ENCODE measurements around the gene HTRA3.
"Not testable (repeated sequence)": the region's sequence is repeated elsewhere in the genome, so short reads cannot be mapped to it uniquely, and the experiment has no call there.

The HTRA3 gene

DNA sequence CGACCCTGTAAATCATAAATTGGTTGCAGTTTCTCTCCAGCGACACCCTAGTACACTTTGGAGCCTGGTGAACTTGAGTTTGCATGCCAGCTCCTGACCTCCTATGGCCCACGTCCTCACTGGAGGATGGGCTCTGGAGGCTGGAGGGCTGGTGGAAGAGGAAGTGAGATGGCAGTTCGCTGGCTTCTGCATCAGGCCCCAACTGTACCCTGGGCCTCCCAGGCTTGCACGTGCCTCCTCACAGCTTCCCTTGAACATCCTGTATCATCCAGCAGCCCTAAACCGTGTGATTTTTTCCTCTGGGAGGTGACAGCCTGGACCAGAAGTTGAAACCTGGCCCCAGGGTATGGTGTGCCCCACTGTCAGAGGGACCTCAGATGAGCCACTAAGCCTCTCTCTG is 78.5 kb downstream of the HTRA3 start:
- peak; percentile 32 for DNase-seq

DNA sequence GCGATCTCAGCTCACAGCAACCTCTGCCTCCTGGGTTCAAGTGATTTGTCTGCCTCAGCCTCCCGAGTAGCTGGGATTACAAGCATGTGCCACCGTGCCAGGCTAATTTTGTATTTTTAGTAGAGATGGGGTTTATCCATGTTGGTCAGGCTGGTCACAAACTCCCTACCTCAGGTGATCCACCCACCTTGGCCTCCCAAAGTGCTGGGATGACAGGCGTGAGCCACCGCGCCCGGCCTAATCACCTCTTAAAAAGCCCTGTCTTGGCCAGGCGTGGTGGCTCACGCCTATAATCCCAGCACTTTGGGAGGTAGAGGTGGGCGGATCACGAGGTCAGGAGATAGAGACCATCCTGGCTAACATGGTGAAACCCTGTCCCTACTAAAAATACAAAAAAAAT is 79.7 kb downstream of the HTRA3 start:
- DNase-seq: not testable (repeated sequence)

DNA sequence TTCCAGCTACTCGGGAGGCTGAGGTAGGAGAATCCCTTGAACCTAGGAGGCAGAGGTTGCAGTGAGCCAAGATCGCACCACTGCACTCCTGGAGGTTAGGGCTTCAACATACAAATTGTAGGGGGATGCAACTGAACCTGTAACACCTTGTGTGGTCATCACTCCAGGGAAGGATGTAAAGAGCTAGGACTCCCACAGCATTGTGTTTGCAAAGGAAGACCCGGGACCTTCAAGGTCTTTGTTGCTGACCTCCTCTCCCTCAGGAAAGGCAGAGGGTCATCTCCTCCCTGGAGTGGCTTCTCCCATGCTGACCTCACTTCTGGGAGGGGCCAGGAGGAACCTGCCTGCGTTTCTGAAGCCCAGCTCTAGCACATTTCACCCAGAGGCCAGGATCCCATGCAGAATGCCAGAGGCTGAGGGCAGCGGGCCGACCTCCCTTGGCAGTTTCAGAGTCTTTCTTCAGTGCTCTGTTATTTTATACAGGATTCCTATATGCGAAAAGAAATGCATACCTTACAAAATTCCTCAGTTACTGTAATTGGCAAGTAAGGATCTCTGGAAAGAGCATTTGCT is 80.2 kb downstream of the HTRA3 start:
- no peak for DNase-seq

DNA sequence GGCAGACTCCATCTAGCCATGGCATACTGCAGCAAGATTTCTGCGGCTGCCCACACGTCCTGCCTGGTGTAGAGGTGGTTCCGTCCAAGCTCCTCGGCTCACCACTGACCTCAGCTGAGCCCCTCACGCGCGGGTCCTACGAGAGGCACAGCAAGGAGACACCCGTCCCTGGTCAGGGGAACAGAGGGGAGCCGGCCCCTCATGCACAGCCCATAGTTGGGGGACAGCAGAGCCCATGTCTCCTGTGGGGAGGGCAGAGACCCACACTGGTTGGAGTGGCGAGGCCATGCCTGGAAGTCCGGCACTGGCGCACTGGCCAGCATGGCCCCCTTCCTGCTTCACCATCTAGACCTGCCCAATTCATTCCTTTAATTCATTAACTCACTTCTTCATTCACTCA is 80.8 kb downstream of the HTRA3 start:
- no peak for DNase-seq

DNA sequence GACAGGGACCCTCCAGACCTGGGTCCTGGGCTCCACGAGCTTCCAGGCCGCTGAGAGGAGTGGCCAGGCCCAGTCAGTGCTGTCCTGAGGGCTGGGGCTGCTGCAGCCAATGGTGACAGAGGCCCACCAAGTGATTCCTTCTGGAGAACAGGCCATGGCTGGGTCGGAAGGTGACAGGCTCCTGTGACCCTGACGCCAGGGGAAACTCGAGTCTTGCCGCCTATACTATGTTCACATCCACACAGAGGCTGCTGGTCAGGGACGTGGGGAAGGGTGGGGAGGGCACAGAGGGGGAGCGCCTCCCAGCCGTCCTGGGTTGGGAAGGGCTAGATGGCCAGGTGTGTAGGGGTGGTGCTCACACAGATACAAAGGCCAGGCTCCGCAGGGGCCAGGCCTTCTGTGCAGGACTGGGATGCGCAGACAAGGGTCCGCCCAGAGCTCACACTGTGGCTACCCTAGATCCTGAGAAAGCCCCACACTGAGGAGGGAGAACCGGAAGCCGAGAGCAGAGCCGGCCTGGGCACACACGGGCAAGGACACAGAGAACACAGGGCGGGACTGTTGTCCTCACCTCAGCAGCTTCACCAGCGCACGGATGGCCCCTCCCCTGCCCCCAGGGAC is 81.4 kb downstream of the HTRA3 start:
- DNase-seq: no peak

DNA sequence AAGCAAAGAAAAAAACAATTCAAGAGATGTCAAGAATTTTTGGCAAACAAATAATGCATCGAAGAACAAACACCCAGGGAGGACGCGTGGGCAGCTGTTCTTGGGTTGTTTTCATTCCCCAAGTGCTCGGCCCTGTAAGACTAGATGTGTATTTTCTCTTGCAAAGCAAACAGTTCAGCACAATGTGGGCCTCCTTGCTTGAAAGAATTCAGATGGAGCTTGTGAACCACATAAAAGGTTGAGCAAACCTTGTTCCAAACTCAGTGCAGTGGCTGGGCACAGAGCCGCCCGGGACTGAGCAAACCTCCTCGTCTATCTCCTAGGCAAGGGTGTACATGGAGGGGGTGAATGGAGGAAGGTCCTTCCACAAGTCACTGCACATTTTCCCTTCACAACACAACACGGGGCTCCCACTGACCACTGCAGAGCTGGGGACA is 82.4 kb downstream of the HTRA3 start:
- DNase-seq: no peak

DNA sequence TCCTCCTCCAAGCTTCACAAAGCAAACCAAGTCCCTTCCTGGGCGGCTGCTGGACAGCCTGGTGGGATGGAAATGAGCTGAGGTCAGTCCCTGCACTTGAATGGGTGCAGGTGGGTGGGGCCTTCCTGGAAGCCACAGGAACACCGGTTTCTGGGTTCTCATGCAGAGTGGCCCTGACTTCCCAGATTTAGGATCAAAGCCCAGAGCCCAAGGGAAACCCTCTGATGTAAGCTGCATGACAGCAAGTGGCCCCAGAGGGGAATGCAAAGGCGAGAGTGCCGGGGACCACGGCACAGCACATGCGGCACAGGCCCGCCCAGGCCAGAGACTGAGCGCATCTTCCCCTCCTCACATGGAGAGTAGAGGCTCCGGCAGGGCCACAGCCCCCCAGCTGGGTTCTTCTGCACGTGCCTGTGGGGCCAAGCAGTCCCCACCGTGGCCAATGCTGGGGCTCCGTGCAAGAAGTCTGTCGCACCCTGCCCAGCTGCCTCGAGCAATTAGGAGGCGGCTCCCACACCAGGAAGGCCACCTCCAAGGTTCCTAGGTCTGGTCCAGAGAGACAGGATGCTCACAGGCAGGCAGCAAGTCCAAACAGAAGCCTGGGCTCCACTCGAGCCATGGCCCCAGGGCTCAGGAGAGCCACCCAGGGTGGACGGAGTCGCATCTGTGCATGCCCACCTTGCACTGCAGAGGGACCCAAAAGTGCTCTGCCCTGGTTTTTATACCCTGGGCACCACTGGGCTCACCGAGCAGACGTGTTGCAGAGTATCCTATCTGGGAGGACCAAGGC is 83.0 kb downstream of the HTRA3 start:
- no peak for DNase-seq

DNA sequence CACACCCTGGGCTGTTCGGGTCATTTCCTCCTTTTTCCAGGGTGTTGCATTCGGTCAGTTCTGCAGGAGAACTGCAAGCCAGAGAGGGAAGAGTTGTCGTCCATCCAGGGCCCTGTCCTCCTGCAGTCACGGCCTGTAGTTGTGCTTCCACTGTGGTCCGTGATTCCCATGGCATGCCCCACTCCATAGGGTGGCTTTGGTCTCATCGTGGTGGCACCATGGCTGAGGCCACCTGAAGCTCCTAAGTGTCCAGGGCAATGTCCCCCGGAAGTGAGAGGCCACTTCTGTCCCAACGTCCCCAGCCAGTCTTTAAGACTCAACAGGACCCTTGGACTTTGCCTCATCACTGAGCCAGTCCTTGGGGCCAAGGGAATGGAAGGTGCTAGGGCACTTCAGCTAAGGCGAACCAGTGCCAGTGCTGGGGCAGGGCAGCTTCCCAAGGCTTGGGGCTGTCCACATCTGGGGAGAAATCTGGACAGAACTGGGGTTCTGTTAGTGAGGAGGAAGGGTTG is 83.7 kb downstream of the HTRA3 start:
- DNase-seq: no peak

DNA sequence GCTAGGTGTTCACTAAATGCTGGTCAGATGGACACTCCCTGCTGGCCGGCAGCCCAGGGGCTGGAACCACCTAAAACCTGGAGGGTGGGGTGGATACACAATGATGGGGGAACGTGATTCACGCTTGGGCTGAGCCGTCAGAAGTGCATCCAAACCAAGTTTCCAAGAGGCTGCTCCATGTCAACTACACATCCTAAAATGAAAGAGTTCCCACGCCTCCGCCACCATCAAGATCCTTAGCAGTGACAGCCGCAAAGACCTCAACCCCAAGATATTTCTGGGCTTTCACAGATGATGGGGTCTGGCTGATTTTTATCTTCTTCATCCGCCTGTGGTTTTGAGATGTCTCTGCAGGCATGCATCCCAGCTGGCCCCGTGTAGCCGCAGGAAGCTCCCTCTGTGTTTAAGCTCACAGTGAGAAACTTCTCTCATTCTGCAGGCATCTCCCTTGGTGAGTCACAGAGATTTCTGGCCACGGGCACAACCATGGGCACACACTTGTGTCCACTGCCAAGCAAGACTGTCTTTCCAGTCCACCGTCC is 84.4 kb downstream of the HTRA3 start:
- DNase-seq: no peak

DNA sequence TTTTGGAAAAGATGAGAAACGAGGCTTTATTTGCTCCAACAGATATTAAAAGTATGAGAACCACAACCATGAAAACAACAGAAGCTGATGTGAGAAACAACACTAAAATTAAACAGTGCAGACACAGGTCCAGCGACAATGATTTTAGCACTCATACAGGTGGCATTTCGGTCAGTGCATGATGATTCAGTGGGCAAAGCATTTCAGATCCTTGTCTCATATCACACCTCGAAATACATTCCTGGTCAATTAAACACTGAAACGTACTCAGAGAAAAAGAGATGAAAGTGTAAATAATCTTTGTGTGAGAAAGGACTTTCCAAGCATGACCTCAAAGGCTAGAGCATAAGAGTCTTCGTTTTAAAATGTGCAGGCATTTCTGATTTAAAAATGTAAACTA is 85.8 kb downstream of the HTRA3 start:
- DNase-seq: no peak

DNA sequence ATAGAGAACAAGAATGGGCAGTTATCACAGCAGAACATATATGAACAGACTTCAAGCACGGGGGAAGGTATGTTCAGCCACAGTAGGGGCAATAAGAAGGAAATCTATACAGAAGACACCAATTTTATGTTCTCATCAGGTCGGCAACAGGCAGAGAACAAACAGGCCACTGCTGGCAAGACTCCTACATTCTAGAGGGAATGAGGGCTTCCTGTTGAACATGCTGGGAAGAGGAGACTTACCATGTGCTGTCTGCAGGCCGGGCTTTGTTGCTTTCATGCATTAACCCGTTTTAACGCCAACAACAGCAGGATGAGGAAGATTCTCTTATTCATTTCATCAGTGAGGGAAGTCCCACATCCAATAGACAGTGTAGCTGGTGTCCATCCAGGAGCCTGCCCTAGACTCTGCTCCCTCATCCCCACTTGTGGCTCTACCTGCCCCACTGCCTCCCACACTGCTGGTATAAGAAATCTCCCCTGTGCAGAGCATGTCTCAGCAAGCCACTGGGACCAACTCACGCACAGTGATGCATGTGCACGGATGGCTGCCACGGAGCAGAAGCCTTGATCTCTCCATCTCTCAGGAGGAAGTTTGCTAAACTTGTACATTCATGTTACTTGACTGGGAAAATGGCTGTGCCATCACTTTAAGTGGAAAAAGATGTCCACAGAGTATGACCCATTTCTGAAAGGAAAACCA is 86.5 kb downstream of the HTRA3 start:
- DNase-seq: no peak

Measured in RPMI8226 (cell line).